ENCODE data around the gene VPREB3. TPM values are rescaled to one million over a fixed set of nuclear protein-coding genes. Genes with fewer than 3 reads are reported as not detected.

The VPREB3 gene
- polyA plus RNA-seq, 1 experiment: 0.21 TPM

GRCh38 chr22:23782703-23783102, 28.5 kb upstream of the VPREB3 start:
- ChIA-PET CTCF (interaction anchor here (1.8 to 2.3 kb wide), 2 partner anchors 12 to 16 kb away, joined by 6 to 9 read pairs; partner anchors contain the start of gene CHCHD10), POLR2A (interaction anchor here (0.5 kb wide), 1 partner anchor 12 kb away, joined by 6 read pairs; no protein-coding TSS in a partner anchor)
- DNase-seq (ENCODE audit: low read depth): no peak
- H3K36me3 ChIP-seq (ENCODE audit: control insufficient read depth, insufficient read depth, low read length): peaks cover 3% of the 10 kb centered on the region; the same call in 1 of the 2 replicates
- H3K27me3 ChIP-seq (ENCODE audit: control insufficient read depth, insufficient read depth, low read length): no peaks in the 10 kb centered on the region
- TF ChIP-seq CTCF (IDR thresholded peaks at IDR 0.05; ENCODE audit: insufficient read depth, low read depth, low read length): no peak
- no peak overlapping the region for H3K4me3 ChIP-seq (ENCODE audit: low read depth, low read length)

GRCh38 chr22:23782252-23782651, 28.0 kb upstream of the VPREB3 start:
- TF ChIP-seq CTCF (IDR thresholded peaks at IDR 0.05; ENCODE audit: insufficient read depth, low read depth, low read length): no peak
- Histone ChIP-seq H3K36me3 (ENCODE audit: control insufficient read depth, insufficient read depth, low read length) (peaks cover 3% of the 10 kb centered on the region; the same call in 1 of the 2 replicates), H3K27me3 (ENCODE audit: control insufficient read depth, insufficient read depth, low read length) (no peaks in the 10 kb centered on the region), H3K4me3 (ENCODE audit: low read depth, low read length) (no peak overlapping the region)
- CTCF ChIA-PET: interaction anchor here (1.1 to 2.3 kb wide), 3 partner anchors 12 to 68 kb away, joined by 6 to 9 read pairs (median 6); partner anchors contain the start of gene CHCHD10
- no peak for DNase-seq (ENCODE audit: low read depth)
- POLR2A ChIA-PET: interaction anchor here (0.5 kb wide), 1 partner anchor 11 kb away, joined by 6 read pairs; no protein-coding TSS in a partner anchor

GRCh38 chr22:23781511-23782183, 27.4 kb upstream of the VPREB3 start:
- TF ChIP-seq CTCF (IDR thresholded peaks at IDR 0.05; ENCODE audit: insufficient read depth, low read depth, low read length): no peak
- H3K27me3 ChIP-seq (ENCODE audit: control insufficient read depth, insufficient read depth, low read length): no peaks in the 10 kb centered on the region
- ChIA-PET POLR2A (no interaction called here), CTCF (interaction anchor here (1.1 to 2.3 kb wide), 3 partner anchors 11 to 68 kb away, joined by 6 to 9 read pairs (median 6); partner anchors contain the start of gene CHCHD10)
- no peak for DNase-seq (ENCODE audit: low read depth)
- no peak overlapping the region for H3K4me3 ChIP-seq (ENCODE audit: low read depth, low read length)
- H3K36me3 ChIP-seq (ENCODE audit: control insufficient read depth, insufficient read depth, low read length): peaks cover 3% of the 10 kb centered on the region; the same call in 1 of the 2 replicates

GRCh38 chr22:23781065-23781464, 26.8 kb upstream of the VPREB3 start:
- no peak overlapping the region for H3K4me3 ChIP-seq (ENCODE audit: low read depth, low read length)
- CTCF ChIA-PET: interaction anchor here (1.1 to 2.3 kb wide), 3 partner anchors 10 to 69 kb away, joined by 6 to 9 read pairs (median 6); partner anchors contain the start of gene CHCHD10
- POLR2A ChIA-PET: no interaction called here
- no peak for DNase-seq (ENCODE audit: low read depth)
- peaks cover 3% of the 10 kb centered on the region; the same call in 1 of the 2 replicates for H3K36me3 ChIP-seq (ENCODE audit: control insufficient read depth, insufficient read depth, low read length)
- H3K27me3 ChIP-seq (ENCODE audit: control insufficient read depth, insufficient read depth, low read length): no peaks in the 10 kb centered on the region
- no peak for TF ChIP-seq CTCF (IDR thresholded peaks at IDR 0.05; ENCODE audit: insufficient read depth, low read depth, low read length)

GRCh38 chr22:23780146-23780748, 26.0 kb upstream of the VPREB3 start:
- no peak for TF ChIP-seq CTCF (IDR thresholded peaks at IDR 0.05; ENCODE audit: insufficient read depth, low read depth, low read length)
- Histone ChIP-seq H3K27me3 (ENCODE audit: control insufficient read depth, insufficient read depth, low read length) (no peaks in the 10 kb centered on the region), H3K4me3 (ENCODE audit: low read depth, low read length) (no peak overlapping the region), H3K36me3 (ENCODE audit: control insufficient read depth, insufficient read depth, low read length) (peaks cover 3% of the 10 kb centered on the region; the same call in 1 of the 2 replicates)
- CTCF ChIA-PET: no interaction called here
- no peak for DNase-seq (ENCODE audit: low read depth)
- POLR2A ChIA-PET: no interaction called here

Measured in BJ (cell line).